Hematopoietic multipotent progenitor cell treated with erythropoietin and hydrocortisone succinate and interleukin-3 and kit ligand, for 8 days (in vitro differentiated cells): ENCODE results near the gene PIWIL4.
"Not testable (repeated sequence)": the region's sequence is repeated elsewhere in the genome, so short reads cannot be mapped to it uniquely, and the experiment has no call there.

ENCODE experiments used
- DNase-seq: peaks from one replicate; pipeline ENCODE4 v3.0.0-alpha.2; 2015

Gene PIWIL4

GRCh38 chr11:94549146-94549545, 18.0 kb upstream of the PIWIL4 start:
- peak; percentile 20 for DNase-seq

- DNase-seq, result no peak
These were observed 16.7 kb upstream of the PIWIL4 start for GRCh38 chr11:94550513-94550912.

- peak; percentile 17 for DNase-seq
These were observed 13.2 kb upstream of the PIWIL4 start for GRCh38 chr11:94553938-94554337.

GRCh38 chr11:94555752-94556329, 11.3 kb upstream of the PIWIL4 start:
- DNase-seq, result not testable (repeated sequence)

- DNase-seq, result no peak
These were observed 9.7 kb upstream of the PIWIL4 start for GRCh38 chr11:94557421-94557820.

- no peak for DNase-seq
These were observed 9.2 kb upstream of the PIWIL4 start for GRCh38 chr11:94557992-94558391.

GRCh38 chr11:94558468-94558867, 8.7 kb upstream of the PIWIL4 start:
- peak; percentile 12 for DNase-seq

- no peak for DNase-seq
These were observed 8.2 kb upstream of the PIWIL4 start for GRCh38 chr11:94558932-94559331.

- no peak for DNase-seq
These were observed 7.8 kb upstream of the PIWIL4 start for GRCh38 chr11:94559361-94559760.

- no peak for DNase-seq
These were observed 6.3 kb upstream of the PIWIL4 start for GRCh38 chr11:94560834-94561233.

GRCh38 chr11:94563176-94563847, 3.9 kb upstream of the PIWIL4 start:
- DNase-seq, result no peak

- DNase-seq, result no peak
These were observed 3.2 kb upstream of the PIWIL4 start for GRCh38 chr11:94563848-94564467.

- DNase-seq, result no peak
These were observed 1.0 kb downstream of the PIWIL4 start for GRCh38 chr11:94568200-94568599.

- no peak for DNase-seq
These were observed 1.5 kb downstream of the PIWIL4 start for GRCh38 chr11:94568717-94569116.

GRCh38 chr11:94572975-94573374, 5.8 kb downstream of the PIWIL4 start:
- not testable (repeated sequence) for DNase-seq

GRCh38 chr11:94574193-94574961, 7.2 kb downstream of the PIWIL4 start:
- DNase-seq, result peak; percentile 33

- DNase-seq, result no peak
These were observed 9.1 kb downstream of the PIWIL4 start for GRCh38 chr11:94576306-94576705.

- DNase-seq, result no peak
These were observed 10.7 kb downstream of the PIWIL4 start for GRCh38 chr11:94577841-94578240.

- DNase-seq, result no peak
These were observed 14.8 kb downstream of the PIWIL4 start for GRCh38 chr11:94581926-94582325.

- DNase-seq, result no peak
These were observed 16.2 kb downstream of the PIWIL4 start for GRCh38 chr11:94583213-94583865.

GRCh38 chr11:94583866-94584500, 16.8 kb downstream of the PIWIL4 start:
- DNase-seq, result no peak

- no peak for DNase-seq
These were observed 17.8 kb downstream of the PIWIL4 start for GRCh38 chr11:94584978-94585377.

- no peak for DNase-seq
These were observed 18.2 kb downstream of the PIWIL4 start for GRCh38 chr11:94585399-94585798.
